ENCODE results near the gene SCUBE1.

Gene SCUBE1

GRCh38 chr22:43334378-43334777 lies 8.8 kb downstream of the SCUBE1 start:
- Histone ChIP-seq H3K4me3 (ENCODE audit: insufficient read length, low read depth) (no peak overlapping the region), H3K9me3 (ENCODE audit: insufficient read depth, low read length) (no peaks in the 10 kb centered on the region), H3K9ac (ENCODE audit: insufficient read length, low read depth) (no peak overlapping the region), H3K4me1 (ENCODE audit: insufficient read depth, insufficient read length) (no peaks in the 10 kb centered on the region), H3K27me3 (ENCODE audit: insufficient read depth, insufficient read length) (no peaks in the 10 kb centered on the region), H3K36me3 (ENCODE audit: insufficient read depth, insufficient read length, low read length) (no peaks in the 10 kb centered on the region)
- no peak for DNase-seq (ENCODE audit: low read depth, low spot score)
- TF ChIP-seq SUZ12 (IDR thresholded peaks at IDR 0.05; ENCODE audit: extremely low read depth, insufficient read depth, insufficient read length) (no peak), YY1 (IDR thresholded peaks at IDR 0.05; ENCODE audit: insufficient read depth, insufficient read length) (no peak), ZNF274 (IDR thresholded peaks at IDR 0.05; ENCODE audit: low read depth, low read length) (no peak)

GRCh38 chr22:43333978-43334377 lies 9.2 kb downstream of the SCUBE1 start:
- TF ChIP-seq ZNF274 (IDR thresholded peaks at IDR 0.05; ENCODE audit: low read depth, low read length), result no peak
- no peak for TF ChIP-seq YY1 (IDR thresholded peaks at IDR 0.05; ENCODE audit: insufficient read depth, insufficient read length)
- TF ChIP-seq SUZ12 (IDR thresholded peaks at IDR 0.05; ENCODE audit: extremely low read depth, insufficient read depth, insufficient read length), result no peak
- Histone ChIP-seq H3K9ac (ENCODE audit: insufficient read length, low read depth) (no peak overlapping the region), H3K9me3 (ENCODE audit: insufficient read depth, low read length) (no peaks in the 10 kb centered on the region), H3K36me3 (ENCODE audit: insufficient read depth, insufficient read length, low read length) (no peaks in the 10 kb centered on the region), H3K4me1 (ENCODE audit: insufficient read depth, insufficient read length) (no peaks in the 10 kb centered on the region), H3K27me3 (ENCODE audit: insufficient read depth, insufficient read length) (no peaks in the 10 kb centered on the region), H3K4me3 (ENCODE audit: insufficient read length, low read depth) (no peak overlapping the region)
- no peak for DNase-seq (ENCODE audit: low read depth, low spot score)

- H3K4me1 ChIP-seq (ENCODE audit: insufficient read depth, insufficient read length), result no peaks in the 10 kb centered on the region
- no peak for DNase-seq (ENCODE audit: low read depth, low spot score)
- H3K36me3 ChIP-seq (ENCODE audit: insufficient read depth, insufficient read length, low read length), result no peaks in the 10 kb centered on the region
- no peak overlapping the region for H3K9ac ChIP-seq (ENCODE audit: insufficient read length, low read depth)
- TF ChIP-seq YY1 (IDR thresholded peaks at IDR 0.05; ENCODE audit: insufficient read depth, insufficient read length) (no peak), SUZ12 (IDR thresholded peaks at IDR 0.05; ENCODE audit: extremely low read depth, insufficient read depth, insufficient read length) (no peak), ZNF274 (IDR thresholded peaks at IDR 0.05; ENCODE audit: low read depth, low read length) (no peak)
- no peaks in the 10 kb centered on the region for H3K9me3 ChIP-seq (ENCODE audit: insufficient read depth, low read length)
- no peak overlapping the region for H3K4me3 ChIP-seq (ENCODE audit: insufficient read length, low read depth)
- H3K27me3 ChIP-seq (ENCODE audit: insufficient read depth, insufficient read length), result no peaks in the 10 kb centered on the region
Measured at GRCh38 chr22:43333156-43333555, 10.0 kb downstream of the SCUBE1 start.

- Histone ChIP-seq H3K36me3 (ENCODE audit: insufficient read depth, insufficient read length, low read length) (no peaks in the 10 kb centered on the region), H3K4me1 (ENCODE audit: insufficient read depth, insufficient read length) (no peaks in the 10 kb centered on the region), H3K4me3 (ENCODE audit: insufficient read length, low read depth) (no peak overlapping the region), H3K9me3 (ENCODE audit: insufficient read depth, low read length) (no peaks in the 10 kb centered on the region), H3K9ac (ENCODE audit: insufficient read length, low read depth) (no peak overlapping the region), H3K27me3 (ENCODE audit: insufficient read depth, insufficient read length) (no peaks in the 10 kb centered on the region)
- no peak for DNase-seq (ENCODE audit: low read depth, low spot score)
- TF ChIP-seq SUZ12 (IDR thresholded peaks at IDR 0.05; ENCODE audit: extremely low read depth, insufficient read depth, insufficient read length) (no peak), YY1 (IDR thresholded peaks at IDR 0.05; ENCODE audit: insufficient read depth, insufficient read length) (no peak), ZNF274 (IDR thresholded peaks at IDR 0.05; ENCODE audit: low read depth, low read length) (no peak)
Measured at GRCh38 chr22:43331698-43332097, 11.5 kb downstream of the SCUBE1 start.

- no peaks in the 10 kb centered on the region for H3K27me3 ChIP-seq (ENCODE audit: insufficient read depth, insufficient read length)
- no peak overlapping the region for H3K4me3 ChIP-seq (ENCODE audit: insufficient read length, low read depth)
- H3K9ac ChIP-seq (ENCODE audit: insufficient read length, low read depth), result no peak overlapping the region
- no peaks in the 10 kb centered on the region for H3K36me3 ChIP-seq (ENCODE audit: insufficient read depth, insufficient read length, low read length)
- no peaks in the 10 kb centered on the region for H3K9me3 ChIP-seq (ENCODE audit: insufficient read depth, low read length)
- no peaks in the 10 kb centered on the region for H3K4me1 ChIP-seq (ENCODE audit: insufficient read depth, insufficient read length)
- no peak for DNase-seq (ENCODE audit: low read depth, low spot score)
- TF ChIP-seq SUZ12 (IDR thresholded peaks at IDR 0.05; ENCODE audit: extremely low read depth, insufficient read depth, insufficient read length), result no peak
- no peak for TF ChIP-seq ZNF274 (IDR thresholded peaks at IDR 0.05; ENCODE audit: low read depth, low read length)
- no peak for TF ChIP-seq YY1 (IDR thresholded peaks at IDR 0.05; ENCODE audit: insufficient read depth, insufficient read length)
Measured at GRCh38 chr22:43331069-43331451, 12.1 kb downstream of the SCUBE1 start.

- H3K9me3 ChIP-seq (ENCODE audit: insufficient read depth, low read length), result no peaks in the 10 kb centered on the region
- no peaks in the 10 kb centered on the region for H3K27me3 ChIP-seq (ENCODE audit: insufficient read depth, insufficient read length)
- no peaks in the 10 kb centered on the region for H3K4me1 ChIP-seq (ENCODE audit: insufficient read depth, insufficient read length)
- DNase-seq (ENCODE audit: low read depth, low spot score), result no peak
- no peak overlapping the region for H3K9ac ChIP-seq (ENCODE audit: insufficient read length, low read depth)
- no peak overlapping the region for H3K4me3 ChIP-seq (ENCODE audit: insufficient read length, low read depth)
- H3K36me3 ChIP-seq (ENCODE audit: insufficient read depth, insufficient read length, low read length), result no peaks in the 10 kb centered on the region
- TF ChIP-seq SUZ12 (IDR thresholded peaks at IDR 0.05; ENCODE audit: extremely low read depth, insufficient read depth, insufficient read length) (no peak), YY1 (IDR thresholded peaks at IDR 0.05; ENCODE audit: insufficient read depth, insufficient read length) (no peak), ZNF274 (IDR thresholded peaks at IDR 0.05; ENCODE audit: low read depth, low read length) (no peak)
Measured at GRCh38 chr22:43330178-43331068, 12.7 kb downstream of the SCUBE1 start.

GRCh38 chr22:43329061-43329460 lies 14.1 kb downstream of the SCUBE1 start:
- H3K4me3 ChIP-seq (ENCODE audit: insufficient read length, low read depth), result no peak overlapping the region
- TF ChIP-seq ZNF274 (IDR thresholded peaks at IDR 0.05; ENCODE audit: low read depth, low read length), result no peak
- no peak for TF ChIP-seq SUZ12 (IDR thresholded peaks at IDR 0.05; ENCODE audit: extremely low read depth, insufficient read depth, insufficient read length)
- no peak for TF ChIP-seq YY1 (IDR thresholded peaks at IDR 0.05; ENCODE audit: insufficient read depth, insufficient read length)

More at GRCh38 chr22:43329061-43329460, 14.1 kb downstream of the SCUBE1 start:
- Histone ChIP-seq H3K9ac (ENCODE audit: insufficient read length, low read depth) (no peak overlapping the region), H3K4me1 (ENCODE audit: insufficient read depth, insufficient read length) (no peaks in the 10 kb centered on the region), H3K36me3 (ENCODE audit: insufficient read depth, insufficient read length, low read length) (no peaks in the 10 kb centered on the region), H3K27me3 (ENCODE audit: insufficient read depth, insufficient read length) (no peaks in the 10 kb centered on the region), H3K9me3 (ENCODE audit: insufficient read depth, low read length) (no peaks in the 10 kb centered on the region)
- DNase-seq (ENCODE audit: low read depth, low spot score), result no peak
